Trophoblast cell (in vitro differentiated cells and primary cell): ENCODE data around the gene MEGF11.

Experiments used
- DNase-seq, 2 donors: peaks; one replicate each; pipeline ENCODE4 v3.0.0-alpha.2; 2016
- H2AFZ ChIP-seq: 2 replicates; pipeline ENCODE4 v1.6.1; 2013; ENCODE audit warnings: low read length, moderate library complexity, mild to moderate bottlenecking; ENCODE audit not compliant: insufficient read depth, poor library complexity
- H2AK5ac ChIP-seq: 2 replicates; pipeline ENCODE4 v1.6.1; 2013; ENCODE audit warnings: mild to moderate bottlenecking, low read length
- H2BK120ac ChIP-seq: 2 replicates; pipeline ENCODE4 v1.6.1; 2013; ENCODE audit warnings: low read length, mild to moderate bottlenecking, moderate library complexity; ENCODE audit not compliant: insufficient read depth, poor library complexity
- H2BK12ac ChIP-seq: 2 replicates; pipeline ENCODE4 v1.6.1; 2013; ENCODE audit warnings: mild to moderate bottlenecking, low read length, moderate library complexity
- H2BK5ac ChIP-seq: 2 replicates; pipeline ENCODE4 v1.6.1; 2013; ENCODE audit warnings: low read length, low read depth, moderate library complexity, mild to moderate bottlenecking; ENCODE audit not compliant: poor library complexity
- H3K14ac ChIP-seq: 2 replicates; pipeline ENCODE4 v1.6.1; 2013; ENCODE audit warnings: mild to moderate bottlenecking, low read length
- H3K18ac ChIP-seq: 2 replicates; pipeline ENCODE4 v1.6.1; 2013; ENCODE audit warnings: mild to moderate bottlenecking, low read length
- H3K23ac ChIP-seq: 2 replicates; pipeline ENCODE4 v1.6.1; 2013; ENCODE audit warnings: low read length
- H3K27ac ChIP-seq: 2 replicates; pipeline ENCODE4 v1.5.1; 2013; ENCODE audit warnings: low read depth, mild to moderate bottlenecking, inconsistent platforms, low read length, moderate library complexity
- H3K27me3 ChIP-seq: 2 replicates; pipeline ENCODE4 v1.6.1; 2013; ENCODE audit warnings: inconsistent platforms, mild to moderate bottlenecking, low read length, moderate library complexity; ENCODE audit not compliant: insufficient read depth
- H3K36me3 ChIP-seq, 2 experiments: 1 replicate in 1 of 2; 2 replicates in 1 of 2; pipeline ENCODE4 v1.6.1; 2013; ENCODE audit warnings: low read length in 2 of 2, mild to moderate bottlenecking in 2 of 2, moderate library complexity in 1 of 2; ENCODE audit not compliant: insufficient read depth in 2 of 2, control insufficient read depth in 1 of 2
- H3K4ac ChIP-seq: 2 replicates; pipeline ENCODE4 v1.6.1; 2013; ENCODE audit warnings: low read depth, mild to moderate bottlenecking, low read length, moderate library complexity
- H3K4me1 ChIP-seq, 2 experiments: 1 replicate in 1 of 2; 2 replicates in 1 of 2; pipeline ENCODE4 v1.6.1; 2013; ENCODE audit warnings: low read length in 2 of 2, mild to moderate bottlenecking in 2 of 2, moderate library complexity in 1 of 2; ENCODE audit not compliant: insufficient read depth in 2 of 2, control insufficient read depth in 1 of 2
- H3K4me2 ChIP-seq: 2 replicates; pipeline ENCODE4 v1.6.1; 2013; ENCODE audit warnings: inconsistent platforms, mild to moderate bottlenecking, low read length, moderate library complexity
- H3K4me3 ChIP-seq: 2 replicates; pipeline ENCODE4 v1.5.1; 2013; ENCODE audit warnings: mild to moderate bottlenecking, low read depth, low read length, inconsistent platforms
- H3K79me1 ChIP-seq: one replicate; pipeline ENCODE4 v1.6.1; 2013; ENCODE audit warnings: low read length
- H3K79me2 ChIP-seq: 2 replicates; pipeline ENCODE4 v1.6.1; 2013; ENCODE audit warnings: low read length, mild to moderate bottlenecking; ENCODE audit not compliant: control insufficient read depth, insufficient read depth, poor library complexity
- H3K9ac ChIP-seq: 2 replicates; pipeline ENCODE4 v1.6.1; 2013; ENCODE audit warnings: mild to moderate bottlenecking, low read length
- H3K9me3 ChIP-seq: 2 replicates; pipeline ENCODE4 v1.6.1; 2013; ENCODE audit warnings: low read depth, mild to moderate bottlenecking, control low read depth, inconsistent platforms, low read length; ENCODE audit not compliant: insufficient read depth
- H4K12ac ChIP-seq: 2 replicates; pipeline ENCODE4 v1.6.1; 2013; ENCODE audit warnings: low read depth, mild to moderate bottlenecking, low read length, moderate library complexity
- H4K8ac ChIP-seq: 2 replicates; pipeline ENCODE4 v1.6.1; 2013; ENCODE audit warnings: low read depth, mild to moderate bottlenecking, low read length, moderate library complexity
- H4K91ac ChIP-seq: one replicate; pipeline ENCODE4 v1.6.1; 2013; ENCODE audit warnings: low read depth, mild to moderate bottlenecking, low read length, moderate library complexity
- WGBS: extraction: QIAGEN DNeasy Blood & Tissue Kit; methylation state at CpG from one replicate; pipeline ENCODE4 v1.1.7; 2013; ENCODE audit warnings: missing lambda C conversion rate; ENCODE audit not compliant: insufficient read length, insufficient coverage; ENCODE audit errors: extremely low coverage; 5-methylcytosine and 5-hydroxymethylcytosine counted together

MEGF11 gene

GRCh38 chr15:66288093-66288492 lies 34.5 kb upstream of the MEGF11 start:
- DNase-seq: no peak
- peaks cover under 1% of the 10 kb centered on the region for H3K79me1 ChIP-seq
- H2BK12ac ChIP-seq: no peak overlapping the region
- H2AFZ ChIP-seq: no peak overlapping the region
- H4K8ac ChIP-seq: no peak overlapping the region
- H3K9ac ChIP-seq: no peak overlapping the region
- H2AK5ac ChIP-seq: no peak overlapping the region
- H4K91ac ChIP-seq: no peak overlapping the region
- no peaks in the 10 kb centered on the region for H3K9me3 ChIP-seq
- no peak overlapping the region for H3K27ac ChIP-seq
- no peak overlapping the region for H2BK120ac ChIP-seq
- no peak overlapping the region for H3K4me2 ChIP-seq
- no peak overlapping the region for H3K23ac ChIP-seq
- H2BK5ac ChIP-seq: no peak overlapping the region
- H3K4me3 ChIP-seq: no peak overlapping the region
- no peaks in the 10 kb centered on the region for H3K36me3 ChIP-seq
- H3K27me3 ChIP-seq: no peaks in the 10 kb centered on the region
- no peak overlapping the region for H4K12ac ChIP-seq
- H3K79me2 ChIP-seq: no peaks in the 10 kb centered on the region
- H3K4me1 ChIP-seq: no peaks in the 10 kb centered on the region
- no peak overlapping the region for H3K4ac ChIP-seq
- H3K18ac ChIP-seq: no peak overlapping the region
- H3K14ac ChIP-seq: no peak overlapping the region

- no peak overlapping the region for H3K27ac ChIP-seq
- WGBS: no CpG with 5 or more reads among the region's 6 CpGs
Measured at GRCh38 chr15:66287461-66288057, 34.0 kb upstream of the MEGF11 start.

DNA sequence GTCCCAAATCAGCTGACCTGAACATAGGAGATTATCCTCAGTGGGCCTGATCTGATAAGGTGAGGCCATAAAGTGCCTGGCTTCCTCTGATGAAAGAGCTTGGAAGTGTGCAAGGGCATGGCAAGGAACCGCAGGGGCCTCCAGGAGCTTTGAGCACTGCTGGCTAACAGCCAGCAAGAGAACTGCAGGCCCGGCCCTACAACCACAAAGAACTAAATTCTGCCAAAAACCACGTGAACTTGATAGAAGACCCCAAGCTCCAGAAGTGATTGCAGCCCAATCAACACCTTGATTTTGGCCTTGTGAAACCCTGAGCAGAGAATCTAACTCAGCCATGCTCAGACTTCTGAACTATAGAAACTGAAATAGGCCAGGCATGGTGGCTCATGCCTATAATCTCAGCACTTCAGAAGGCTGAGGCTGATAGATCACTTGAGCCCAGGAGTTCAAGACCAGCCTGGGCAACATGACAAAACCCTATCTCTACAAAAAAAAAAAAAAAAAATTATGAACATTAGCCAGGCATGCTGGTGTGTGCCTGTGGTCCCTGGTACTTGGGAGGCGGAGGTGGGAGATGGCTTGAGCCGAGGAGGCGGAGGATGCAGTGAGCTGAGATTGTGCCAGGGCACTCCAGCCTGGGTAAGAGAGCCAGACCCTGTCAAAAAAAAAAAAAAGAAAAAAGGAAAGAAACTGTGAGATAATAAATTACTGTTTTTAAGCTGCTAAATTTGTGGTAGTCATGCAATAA lies 32.2 kb upstream of the MEGF11 start:
- H3K9ac ChIP-seq: no peak overlapping the region
- H3K36me3 ChIP-seq: no peaks in the 10 kb centered on the region
- no peak overlapping the region for H3K23ac ChIP-seq
- H3K79me1 ChIP-seq: no peaks in the 10 kb centered on the region
- H3K27ac ChIP-seq: no peak overlapping the region
- H3K4me1 ChIP-seq: no peaks in the 10 kb centered on the region
- no peak overlapping the region for H3K4me3 ChIP-seq
- H3K27me3 ChIP-seq: no peaks in the 10 kb centered on the region
- no peaks in the 10 kb centered on the region for H3K9me3 ChIP-seq
- H2BK5ac ChIP-seq: no peak overlapping the region
- no peak overlapping the region for H3K4me2 ChIP-seq
- H2BK12ac ChIP-seq: no peak overlapping the region
- no peak overlapping the region for H2BK120ac ChIP-seq
- no peak overlapping the region for H2AFZ ChIP-seq
- WGBS: no CpG with 5 or more reads among the region's 6 CpGs
- no peak overlapping the region for H4K91ac ChIP-seq
- no peak overlapping the region for H2AK5ac ChIP-seq
- no peak overlapping the region for H3K14ac ChIP-seq
- no peak for DNase-seq
- no peaks in the 10 kb centered on the region for H3K79me2 ChIP-seq
- H4K8ac ChIP-seq: no peak overlapping the region
- H3K4ac ChIP-seq: no peak overlapping the region
- no peak overlapping the region for H4K12ac ChIP-seq
- no peak overlapping the region for H3K18ac ChIP-seq

More at GRCh38 chr15:66287461-66288057, 34.0 kb upstream of the MEGF11 start:
- Histone ChIP-seq H3K23ac (no peak overlapping the region), H2BK5ac (no peak overlapping the region), H3K36me3 (no peaks in the 10 kb centered on the region), H3K14ac (no peak overlapping the region), H4K12ac (no peak overlapping the region), H3K4me2 (no peak overlapping the region), H2AFZ (no peak overlapping the region), H3K18ac (no peak overlapping the region), H3K9me3 (no peaks in the 10 kb centered on the region), H3K79me2 (no peaks in the 10 kb centered on the region), H3K9ac (no peak overlapping the region), H2BK120ac (no peak overlapping the region), H3K4me3 (no peak overlapping the region), H2AK5ac (no peak overlapping the region), H3K4me1 (no peaks in the 10 kb centered on the region), H3K4ac (no peak overlapping the region), H4K91ac (no peak overlapping the region), H2BK12ac (no peak overlapping the region), H3K27me3 (no peaks in the 10 kb centered on the region), H4K8ac (no peak overlapping the region), H3K79me1 (no peaks in the 10 kb centered on the region)
- DNase-seq: peak in 1 of 2 donors; percentile 74

DNA sequence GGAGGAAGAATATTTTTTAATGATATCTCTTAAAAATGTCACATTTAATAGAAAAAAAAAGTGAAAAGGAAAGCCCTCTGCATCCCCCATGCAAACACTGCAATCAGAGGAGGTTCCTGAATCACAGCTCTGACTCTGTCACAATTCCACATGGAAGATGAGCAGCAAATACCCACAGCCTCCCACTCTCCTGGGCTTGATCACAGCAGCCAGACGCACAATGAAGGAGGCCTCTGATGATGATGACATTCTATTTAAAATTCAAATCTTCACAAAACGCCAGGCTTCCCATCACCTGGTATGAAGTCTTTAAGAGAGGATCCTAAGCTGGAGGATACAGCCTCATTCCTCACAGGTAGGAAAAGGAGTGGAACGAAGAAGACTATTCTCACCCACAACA lies 30.7 kb upstream of the MEGF11 start:
- H3K18ac ChIP-seq: no peak overlapping the region
- no peaks in the 10 kb centered on the region for H3K79me2 ChIP-seq
- H3K9me3 ChIP-seq: no peaks in the 10 kb centered on the region
- H4K91ac ChIP-seq: no peak overlapping the region
- WGBS: no CpG with 5 or more reads among the region's 3 CpGs
- no peak overlapping the region for H2BK12ac ChIP-seq
- H4K8ac ChIP-seq: no peak overlapping the region
- H4K12ac ChIP-seq: no peak overlapping the region
- no peak overlapping the region for H3K23ac ChIP-seq
- no peak overlapping the region for H2AFZ ChIP-seq
- no peak overlapping the region for H3K4me3 ChIP-seq
- H3K36me3 ChIP-seq: no peaks in the 10 kb centered on the region
- H3K27me3 ChIP-seq: no peaks in the 10 kb centered on the region
- no peak overlapping the region for H3K9ac ChIP-seq
- H2AK5ac ChIP-seq: no peak overlapping the region
- no peak overlapping the region for H3K4me2 ChIP-seq
- H2BK120ac ChIP-seq: no peak overlapping the region
- DNase-seq: no peak
- no peaks in the 10 kb centered on the region for H3K79me1 ChIP-seq
- no peak overlapping the region for H3K27ac ChIP-seq
- no peak overlapping the region for H3K4ac ChIP-seq
- H3K4me1 ChIP-seq: no peaks in the 10 kb centered on the region
- H2BK5ac ChIP-seq: no peak overlapping the region
- H3K14ac ChIP-seq: no peak overlapping the region
